Small intestine (tissue), 7 donors: ENCODE measurements around the gene ZFAND5. TPM values are rescaled to one million over a fixed set of nuclear protein-coding genes. Genes with fewer than 3 reads are reported as not detected.
A peak's percentile ranks its signal among the peaks of the same experiment; 100 is the strongest.

Source experiments
- DNase-seq, 2 donors: peaks; one replicate each; pipeline versions ENCODE4 v3.0.0 to v3.0.0-alpha.2; 2013
- FAIRE-seq: peaks from 2 replicates; lab custom pipeline; 2012; peaks lifted over from hg19 to GRCh38; lab: Jason Lieb, UNC
- H3K27ac ChIP-seq, 3 donors: one replicate each; pipeline ENCODE4 v1.5.1; 2013; ENCODE audit warnings: low read length in 2 of 3, mild to moderate bottlenecking in 2 of 3, control low read depth in 1 of 3, inconsistent platforms in 1 of 3, low read depth in 1 of 3, moderate library complexity in 1 of 3
- H3K27me3 ChIP-seq, 3 donors: one replicate each; pipeline ENCODE4 v1.6.1; 2013; ENCODE audit warnings: low read length in 3 of 3, inconsistent platforms in 1 of 3; ENCODE audit not compliant: control insufficient read depth in 3 of 3, insufficient read depth in 3 of 3
- H3K36me3 ChIP-seq, 3 donors: one replicate each; pipeline ENCODE4 v1.6.1; 2013; ENCODE audit warnings: low read length in 3 of 3, inconsistent platforms in 1 of 3, low read depth in 1 of 3, mild to moderate bottlenecking in 1 of 3, moderate library complexity in 1 of 3; ENCODE audit not compliant: control insufficient read depth in 3 of 3, insufficient read depth in 2 of 3
- H3K4me1 ChIP-seq, 3 donors: one replicate each; pipeline ENCODE4 v1.6.1; 2013; ENCODE audit warnings: low read length in 2 of 3, inconsistent platforms in 1 of 3, low read depth in 1 of 3, mild to moderate bottlenecking in 1 of 3, moderate library complexity in 1 of 3; ENCODE audit not compliant: control insufficient read depth in 3 of 3, insufficient read depth in 2 of 3
- H3K4me3 ChIP-seq, 3 donors: one replicate each; pipeline ENCODE4 v1.5.1; 2013; ENCODE audit warnings: low read length in 3 of 3, control low read depth in 1 of 3, inconsistent platforms in 1 of 3, low read depth in 1 of 3, mild to moderate bottlenecking in 1 of 3, moderate library complexity in 1 of 3
- H3K9me3 ChIP-seq, 2 donors: one replicate each; pipeline ENCODE4 v1.6.1; 2013; ENCODE audit warnings: low read depth in 1 of 2, low read length in 1 of 2; ENCODE audit not compliant: control insufficient read depth in 2 of 2, insufficient read depth in 1 of 2
- WGBS, 3 donors: extraction: QIAGEN DNeasy Blood & Tissue Kit; methylation state at CpG; one replicate each; pipeline ENCODE4 v1.1.7; 2013; 5-methylcytosine and 5-hydroxymethylcytosine counted together
- polyA plus RNA-seq, 4 donors: library from polyadenylated mRNA; stranded (reverse) in 3 of 4; unstranded in 1 of 4; fragments of 200-250 nt in 3 of 4; fragments of 120-200 nt in 1 of 4; gene quantifications; one replicate each; pipeline versions ENCODE4 v1.2.1 to v1.2.3, GENCODE V29; 2013
- donor health status: healthy with polysubstance abuse.
- donor health status: control.
- donor health status: control.
- donor health status: Bipolar disorder and iron deficiency.
- donor health status: healthy.

ZFAND5 gene
- polyA plus RNA-seq, 4 donors = 38.9 to 137 (median 62.1) TPM

DNA sequence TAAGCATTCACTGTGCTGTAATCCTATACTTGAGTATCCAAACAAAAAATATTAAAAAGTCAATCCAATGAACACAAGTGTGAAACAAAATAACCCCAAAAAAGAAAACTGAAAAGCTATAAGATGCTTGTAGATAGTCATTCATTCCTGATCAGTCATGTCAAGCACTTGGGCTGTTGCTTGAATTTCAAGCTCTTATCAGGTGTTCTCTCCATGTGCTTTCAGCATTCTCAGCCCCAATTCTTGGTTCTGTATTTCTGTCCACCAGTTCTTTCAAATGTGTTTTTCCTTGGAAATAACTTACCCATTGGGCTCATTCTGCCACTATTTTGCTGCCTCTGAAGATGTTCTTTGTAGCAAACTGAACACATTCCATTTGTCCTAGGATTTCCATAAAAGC is 4.7 kb downstream of the ZFAND5 start:
- no peak for DNase-seq
- no peak for FAIRE-seq
- Histone ChIP-seq H3K9me3 (no peaks in the 10 kb centered on the region), H3K36me3 (peaks cover 2 to 15% (median 3%) of the 10 kb centered on the region in 3 donors), H3K27ac (peak overlapping the region in 1 of 3 donors; percentile 14), H3K4me3 (no peak overlapping the region), H3K27me3 (no peaks in the 10 kb centered on the region), H3K4me1 (peaks cover 0 to 17% (median 12%) of the 10 kb centered on the region in 3 donors)

DNA sequence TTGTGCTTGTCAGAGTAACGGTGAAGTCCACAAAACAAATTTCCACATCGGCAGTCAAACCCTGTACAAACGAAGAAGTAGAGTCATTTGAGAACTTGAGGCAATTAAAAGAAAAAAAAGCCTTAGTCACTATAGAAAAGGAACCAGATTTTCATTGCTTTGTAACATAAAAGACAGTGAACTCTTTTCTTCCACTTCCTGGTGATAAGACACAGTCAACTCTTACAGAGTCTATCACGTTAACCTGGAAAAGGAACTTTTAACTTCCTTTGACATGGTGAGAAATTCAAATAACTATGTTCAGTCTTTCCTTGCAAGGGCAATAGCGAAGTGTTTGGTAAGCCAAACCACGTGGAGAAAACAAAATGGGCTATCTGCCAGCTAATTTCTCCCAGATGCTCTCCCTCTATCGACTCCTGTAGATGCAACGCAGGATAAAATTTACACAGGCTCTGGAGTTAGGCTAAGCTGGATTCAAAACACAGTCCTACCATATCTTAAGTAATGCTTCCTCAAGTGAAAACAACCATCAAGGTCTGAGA is 8.9 kb downstream of the ZFAND5 start:
- H3K9me3 ChIP-seq = no peaks in the 10 kb centered on the region
- WGBS, 3 donors = 25 to 34% (median 32%) methylated on average over 8 of the region's 8 CpGs
- no peak overlapping the region for H3K4me3 ChIP-seq
- H3K27me3 ChIP-seq = no peaks in the 10 kb centered on the region
- FAIRE-seq = no peak
- H3K27ac ChIP-seq = peak overlapping the region in 2 of 3 donors; percentile 7 to 62
- DNase-seq = peak in 1 of 2 donors; percentile 37
- H3K36me3 ChIP-seq = peaks cover 7 to 19% (median 8%) of the 10 kb centered on the region in 3 donors
- H3K4me1 ChIP-seq = peaks cover 0 to 25% (median 17%) of the 10 kb centered on the region in 3 donors

DNA sequence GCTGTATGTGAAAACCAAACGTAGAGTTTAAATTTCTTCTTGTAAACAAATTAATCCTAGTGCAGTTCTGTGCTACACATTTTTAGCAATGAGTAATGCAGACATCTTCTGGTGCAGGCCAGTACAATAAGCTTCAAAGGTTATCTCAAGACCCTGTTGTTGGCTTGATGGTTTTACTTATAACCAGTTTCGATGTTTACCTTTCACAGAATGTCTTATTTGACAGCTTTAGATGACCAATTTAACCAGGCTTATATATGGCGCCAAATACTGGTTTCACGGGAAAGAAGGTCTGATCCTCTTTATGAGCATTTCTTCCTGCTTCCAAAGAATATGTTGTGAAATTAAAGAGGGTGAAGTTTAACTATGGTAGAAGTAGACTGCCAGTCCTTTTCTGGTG is 9.9 kb downstream of the ZFAND5 start:
- no peak overlapping the region for H3K27ac ChIP-seq
- no peaks in the 10 kb centered on the region for H3K9me3 ChIP-seq
- DNase-seq = no peak
- WGBS, 3 donors = 87 to 90% (median 87%) methylated on average over 4 of the region's 4 CpGs
- H3K4me3 ChIP-seq = no peak overlapping the region
- H3K36me3 ChIP-seq = peaks cover 6 to 16% (median 7%) of the 10 kb centered on the region in 3 donors
- peaks cover 0 to 24% (median 14%) of the 10 kb centered on the region in 3 donors for H3K4me1 ChIP-seq
- no peaks in the 10 kb centered on the region for H3K27me3 ChIP-seq
- no peak for FAIRE-seq

DNA sequence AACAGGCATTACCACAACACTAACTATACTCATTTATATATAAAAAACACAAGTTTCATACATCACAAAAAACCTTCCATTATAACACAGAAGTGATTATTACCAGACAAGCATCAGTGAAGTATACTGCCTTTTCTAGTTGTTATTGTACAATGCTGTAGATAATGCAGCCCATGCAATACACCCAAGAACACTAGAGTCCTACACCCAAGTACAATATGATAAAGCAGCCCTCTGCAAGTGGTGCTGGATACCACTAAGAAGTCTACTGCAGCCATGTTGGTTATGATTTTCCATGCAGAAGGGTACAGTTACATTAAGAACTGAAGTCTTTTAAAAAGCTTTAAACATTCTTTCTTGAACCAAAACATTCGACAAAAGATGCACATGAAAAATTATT is 10.3 kb downstream of the ZFAND5 start:
- DNase-seq = no peak
- H3K9me3 ChIP-seq = no peaks in the 10 kb centered on the region
- no peak overlapping the region for H3K4me3 ChIP-seq
- H3K4me1 ChIP-seq = peaks cover 0 to 23% (median 12%) of the 10 kb centered on the region in 3 donors
- H3K27ac ChIP-seq = no peak overlapping the region
- no peaks in the 10 kb centered on the region for H3K27me3 ChIP-seq
- H3K36me3 ChIP-seq = peaks cover 6 to 16% (median 7%) of the 10 kb centered on the region in 3 donors
- FAIRE-seq = peak; percentile 49
- whole genome bisulfite sequencing, 3 donors = 87 to 100% (median 93%) methylated on average over 1 of the region's 1 CpG

DNA sequence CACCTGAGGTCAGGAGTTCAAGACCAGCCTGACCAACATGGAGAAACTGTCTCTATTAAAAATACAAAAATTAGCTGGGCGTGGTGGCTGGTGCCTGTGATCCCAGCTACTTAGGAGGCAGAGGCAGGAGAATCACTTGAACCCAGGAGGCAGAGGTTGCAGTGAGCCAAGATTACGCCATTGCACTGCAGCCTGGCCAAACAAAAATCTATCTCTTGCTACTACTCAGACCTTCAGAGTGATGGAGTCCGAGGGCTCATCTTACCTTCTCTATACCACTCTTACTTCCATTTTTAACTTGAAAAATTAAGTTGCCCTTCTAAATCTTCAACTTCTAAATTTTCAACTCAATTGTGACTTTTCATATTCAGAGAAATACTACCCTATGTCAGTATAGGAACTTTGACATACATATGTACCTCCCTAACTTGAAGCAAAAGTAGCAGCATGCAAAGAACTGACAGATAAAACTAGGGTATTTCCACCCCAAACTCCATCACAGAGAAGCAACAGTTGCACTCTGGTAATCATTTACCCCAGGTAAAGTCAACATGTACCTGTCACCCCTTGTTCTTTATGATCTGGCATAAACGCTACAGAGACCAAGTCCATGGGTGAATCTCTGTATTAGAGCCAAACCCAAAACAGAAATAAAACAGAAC is 11.4 kb downstream of the ZFAND5 start:
- DNase-seq (peak in 1 of 2 donors; percentile 68), FAIRE-seq (no peak)
- Histone ChIP-seq H3K9me3 (no peaks in the 10 kb centered on the region), H3K36me3 (peaks cover 6 to 13% (median 7%) of the 10 kb centered on the region in 3 donors), H3K4me1 (peaks cover 0 to 21% (median 8%) of the 10 kb centered on the region in 3 donors), H3K27ac (no peak overlapping the region), H3K4me3 (no peak overlapping the region), H3K27me3 (no peaks in the 10 kb centered on the region)
- 80 to 89% (median 83%) methylated on average over 4 of the region's 4 CpGs for WGBS, 3 donors

DNA sequence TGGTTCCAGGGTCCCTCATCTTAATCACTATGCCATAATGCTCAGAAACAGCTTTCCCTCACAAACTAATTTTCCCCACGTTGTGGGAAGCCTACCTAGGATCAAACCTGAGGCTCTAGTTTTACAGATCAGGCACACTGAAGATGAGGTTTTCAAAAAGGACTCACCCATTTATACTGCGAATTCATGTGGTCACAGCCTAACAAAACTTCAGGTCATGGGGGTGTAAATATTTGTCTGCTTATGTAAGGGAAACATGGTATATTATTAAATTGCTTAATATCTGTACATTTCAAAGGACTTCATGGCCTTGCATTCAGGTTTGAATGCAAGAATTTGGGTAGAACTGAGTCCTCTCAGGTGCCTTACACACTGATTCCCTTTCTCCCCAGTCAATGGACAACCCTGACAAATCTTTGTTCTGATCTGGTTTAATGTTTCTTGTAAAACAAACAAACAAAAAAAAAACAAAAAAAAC is 12.1 kb downstream of the ZFAND5 start:
- no peaks in the 10 kb centered on the region for H3K27me3 ChIP-seq
- no peak for FAIRE-seq
- H3K4me3 ChIP-seq = no peak overlapping the region
- no peak overlapping the region for H3K27ac ChIP-seq
- no peaks in the 10 kb centered on the region for H3K9me3 ChIP-seq
- no peak for DNase-seq
- H3K36me3 ChIP-seq = peaks cover 6 to 10% (median 7%) of the 10 kb centered on the region in 3 donors
- WGBS, 3 donors = 50 to 69% (median 66%) methylated on average over 2 of the region's 2 CpGs
- H3K4me1 ChIP-seq = peaks cover 0 to 21% (median 5%) of the 10 kb centered on the region in 3 donors

DNA sequence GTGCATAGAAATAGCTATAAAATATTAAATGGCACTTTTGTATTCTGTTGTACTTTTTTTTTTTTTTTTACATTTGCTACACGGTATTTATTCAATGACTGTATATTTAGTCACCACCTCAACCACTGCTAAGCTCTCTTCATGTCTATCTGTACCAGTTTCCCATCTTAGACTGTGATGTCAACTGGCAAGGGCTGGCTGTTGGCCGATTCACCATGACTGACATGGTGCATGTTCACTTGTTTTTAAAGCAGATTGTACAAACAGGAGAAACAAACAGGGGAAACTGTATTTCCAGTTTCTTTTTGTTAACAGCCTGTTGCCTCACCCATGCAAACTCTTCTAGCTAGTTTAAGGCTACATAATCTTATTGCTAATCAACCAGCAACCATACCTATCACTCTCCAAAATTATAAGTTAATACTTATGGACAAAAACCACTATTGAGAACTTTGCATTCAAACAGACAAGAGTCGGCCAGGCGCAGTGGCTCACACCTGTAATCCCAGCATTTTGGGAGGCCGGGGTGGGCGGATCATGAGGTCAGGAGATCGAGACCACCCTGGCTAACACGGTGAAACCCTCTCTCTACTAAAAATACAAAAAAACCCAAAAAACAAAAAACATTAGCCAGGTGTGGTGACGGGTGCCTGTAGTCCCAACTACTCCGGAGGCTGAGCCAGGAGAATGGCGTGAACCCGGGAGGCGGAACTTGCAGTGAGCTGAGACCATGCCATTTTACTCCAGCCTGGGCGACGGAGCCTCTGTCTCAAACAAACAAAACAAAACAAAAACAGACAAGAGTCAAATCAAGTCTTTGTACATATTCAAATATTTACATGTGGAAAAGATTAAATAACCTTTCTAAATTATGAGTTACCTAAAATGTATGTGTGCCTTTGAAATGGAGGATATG is 13.2 kb downstream of the ZFAND5 start:
- FAIRE-seq = no peak
- DNase-seq = no peak
- Histone ChIP-seq H3K4me1 (peaks cover 0 to 13% (median 5%) of the 10 kb centered on the region in 3 donors), H3K36me3 (peaks cover 6 to 8% (median 7%) of the 10 kb centered on the region in 3 donors), H3K27me3 (no peaks in the 10 kb centered on the region), H3K9me3 (no peaks in the 10 kb centered on the region), H3K4me3 (no peak overlapping the region), H3K27ac (no peak overlapping the region)
- 92 to 94% (median 93%) methylated on average over 15 of the region's 15 CpGs for WGBS, 3 donors

DNA sequence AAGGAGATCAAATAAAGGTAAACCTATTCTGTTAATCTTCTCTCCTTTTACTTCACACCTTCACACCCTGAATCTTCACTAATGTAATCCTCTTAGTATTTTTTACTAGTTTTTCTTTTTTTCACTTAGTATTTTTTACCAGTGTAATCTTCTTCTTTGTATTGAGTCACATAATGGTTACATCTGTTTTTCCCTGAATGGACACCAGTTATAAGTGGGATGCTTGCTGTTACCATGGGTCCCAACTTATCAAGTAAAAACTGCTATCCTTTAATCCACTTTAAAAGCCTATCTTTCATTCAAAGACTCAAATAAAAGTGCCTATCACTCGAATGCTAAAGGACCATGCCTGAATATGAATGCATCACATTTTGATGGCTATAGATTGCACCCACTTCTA is 15.1 kb downstream of the ZFAND5 start:
- Histone ChIP-seq H3K36me3 (peaks cover 0 to 6% (median 2%) of the 10 kb centered on the region in 3 donors), H3K27ac (no peak overlapping the region), H3K9me3 (no peaks in the 10 kb centered on the region), H3K4me1 (peaks cover 0 to 11% (median 3%) of the 10 kb centered on the region in 3 donors), H3K4me3 (no peak overlapping the region), H3K27me3 (no peaks in the 10 kb centered on the region)
- WGBS, 3 donors = 49 to 69% (median 51%) methylated on average over 1 of the region's 1 CpG
- no peak for DNase-seq
- FAIRE-seq = no peak
